ENCODE data around the gene HS6ST3.

HS6ST3 gene

DNA sequence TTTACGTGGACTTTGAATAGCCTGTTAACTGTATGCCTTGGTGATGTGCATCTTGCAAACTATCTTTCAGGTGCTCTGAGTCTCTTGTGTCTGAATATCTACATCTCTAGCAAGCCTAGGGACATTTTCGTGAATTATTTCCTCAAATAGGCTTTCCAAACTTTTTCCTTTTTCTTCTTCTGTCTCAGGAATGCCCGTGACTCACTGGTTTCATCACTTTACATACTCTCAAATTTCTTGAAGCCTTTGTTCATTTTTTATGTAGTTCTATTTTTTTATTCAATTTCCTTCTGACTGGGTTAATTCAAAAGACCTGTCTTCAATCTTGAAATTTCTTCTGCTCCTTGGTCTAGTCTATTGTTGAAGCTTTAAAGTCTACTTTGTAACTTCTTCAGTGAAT is 572.1 kb downstream of the HS6ST3 start:
- no peak for DNase-seq (ENCODE audit: low read depth)

DNA sequence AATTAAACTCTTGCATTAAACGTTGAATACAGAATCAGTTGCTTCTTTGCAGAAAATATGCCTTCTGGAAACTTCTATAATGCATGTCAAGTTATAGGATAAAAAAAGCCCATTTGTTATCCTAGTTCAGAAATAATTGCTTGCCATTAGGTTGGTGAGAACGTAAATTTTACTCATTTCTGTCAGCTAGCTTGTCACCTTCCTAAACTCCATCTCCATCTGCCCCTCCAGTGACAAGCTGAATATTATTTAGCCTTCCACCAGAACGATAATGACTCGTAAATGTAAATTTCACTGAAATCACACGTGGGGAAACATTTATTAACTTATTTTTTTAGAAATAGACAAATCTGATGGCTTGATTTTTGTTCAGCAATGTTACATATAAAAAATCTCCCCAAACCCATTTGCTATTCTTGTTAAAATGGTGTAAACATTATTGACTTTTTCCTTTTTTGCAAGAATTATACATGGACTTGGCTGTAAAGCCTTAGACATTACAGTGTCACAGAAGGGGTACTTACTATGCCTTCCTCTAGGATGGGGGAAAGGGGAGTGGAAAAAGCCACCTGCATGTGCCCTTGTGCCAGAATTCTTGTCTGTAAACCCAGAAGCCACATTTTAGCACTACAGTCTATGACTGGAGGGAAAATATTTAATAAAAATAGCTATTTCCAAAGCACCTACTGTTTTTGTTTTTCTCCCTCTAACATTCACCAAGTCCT is 577.5 kb downstream of the HS6ST3 start:
- no peak for DNase-seq (ENCODE audit: low read depth)

DNA sequence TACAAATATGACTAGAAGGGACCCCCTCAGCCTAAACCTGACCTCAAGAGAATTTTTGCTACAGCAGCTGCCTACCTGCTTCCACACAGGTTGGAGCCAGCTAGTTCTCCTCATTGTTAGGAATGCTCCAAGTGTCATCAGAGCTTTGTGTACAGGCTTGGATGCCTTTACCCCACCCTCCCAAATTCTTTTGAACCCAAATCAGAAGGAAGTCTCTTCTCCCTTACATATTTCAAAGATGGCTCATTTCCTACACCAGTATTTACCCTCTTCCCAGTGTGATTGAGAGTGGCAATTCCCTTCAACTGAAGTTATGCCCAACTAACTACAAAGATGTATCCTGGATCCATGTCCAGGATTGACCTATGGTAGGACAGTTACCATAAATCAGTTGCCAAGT is 581.2 kb downstream of the HS6ST3 start:
- no peak for DNase-seq (ENCODE audit: low read depth)

DNA sequence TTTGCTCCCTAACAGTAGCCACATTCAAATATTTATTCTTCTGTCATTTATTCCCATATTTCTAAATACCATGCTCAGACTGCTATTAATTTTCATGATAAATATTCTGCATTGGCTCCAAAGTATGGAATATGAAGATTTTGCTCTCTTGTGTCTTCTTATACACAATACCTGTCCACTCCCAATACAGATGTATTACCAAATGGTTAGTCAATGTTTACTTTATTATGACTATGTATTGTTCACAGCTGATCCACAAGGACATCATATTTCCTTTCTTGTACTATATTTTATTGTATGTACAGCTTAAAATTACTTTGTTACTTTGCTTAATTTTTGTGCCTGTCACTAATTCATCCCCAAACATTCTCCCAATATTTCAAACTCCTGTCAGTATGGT is 582.1 kb downstream of the HS6ST3 start:
- no peak for DNase-seq (ENCODE audit: low read depth)

DNA sequence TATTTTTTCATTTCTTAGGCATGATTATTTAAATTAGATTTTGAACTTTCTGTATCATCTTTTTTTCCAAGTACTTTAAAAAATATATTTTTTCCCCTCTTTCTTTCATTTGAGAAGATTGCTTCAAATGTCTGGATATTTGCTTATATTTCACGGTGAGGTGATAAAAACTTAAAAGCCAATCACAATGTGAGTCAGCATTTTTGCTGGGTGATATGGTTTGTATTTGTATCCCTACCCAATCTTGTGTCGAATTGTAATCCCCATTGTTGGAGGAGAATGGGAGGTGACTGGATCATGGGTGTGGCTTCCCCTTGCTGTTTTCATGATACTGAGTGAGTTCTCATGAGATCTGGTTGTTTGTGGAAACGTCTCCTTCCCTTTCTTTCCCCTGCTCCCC is 583.9 kb downstream of the HS6ST3 start:
- DNase-seq (ENCODE audit: low read depth): no peak

DNA sequence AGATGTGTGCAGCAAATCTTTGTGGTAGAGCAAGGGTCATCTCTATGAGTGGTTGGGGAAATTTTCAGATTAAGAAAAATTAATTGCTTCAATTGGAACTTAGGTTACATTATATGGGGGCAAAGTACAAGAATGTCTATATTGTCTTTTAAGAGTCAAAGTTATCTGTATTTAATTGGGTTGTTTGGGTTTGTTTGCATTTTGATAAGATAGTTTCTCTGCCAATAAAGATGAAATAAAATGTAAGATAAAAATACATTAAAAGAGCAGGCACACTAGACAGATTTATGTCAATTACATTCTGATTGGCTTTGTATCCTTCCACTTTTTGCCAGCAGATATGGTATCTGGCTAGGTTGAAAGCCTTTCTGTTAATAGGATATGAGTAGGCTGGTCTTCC is 587.1 kb downstream of the HS6ST3 start:
- DNase-seq (ENCODE audit: low read depth): no peak

DNA sequence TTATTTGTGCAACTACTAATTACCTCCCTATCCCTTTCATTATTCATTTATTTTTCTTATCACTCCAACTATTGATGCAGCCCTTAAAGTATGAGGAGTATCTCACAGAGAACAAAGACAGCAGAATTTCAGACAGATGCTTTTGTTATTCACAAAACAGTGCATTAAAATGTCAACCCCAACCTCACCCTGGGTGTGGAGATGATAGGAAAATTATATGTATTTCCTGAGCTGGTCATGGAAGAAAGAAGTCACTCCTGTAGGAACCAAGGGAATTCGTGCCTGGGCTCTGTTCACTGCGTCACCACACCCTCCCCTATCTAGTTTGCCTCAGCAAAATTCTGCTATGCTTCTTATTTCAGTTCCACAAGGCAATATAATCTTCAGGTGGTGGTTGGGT is 588.9 kb downstream of the HS6ST3 start:
- DNase-seq (ENCODE audit: low read depth): no peak

DNA sequence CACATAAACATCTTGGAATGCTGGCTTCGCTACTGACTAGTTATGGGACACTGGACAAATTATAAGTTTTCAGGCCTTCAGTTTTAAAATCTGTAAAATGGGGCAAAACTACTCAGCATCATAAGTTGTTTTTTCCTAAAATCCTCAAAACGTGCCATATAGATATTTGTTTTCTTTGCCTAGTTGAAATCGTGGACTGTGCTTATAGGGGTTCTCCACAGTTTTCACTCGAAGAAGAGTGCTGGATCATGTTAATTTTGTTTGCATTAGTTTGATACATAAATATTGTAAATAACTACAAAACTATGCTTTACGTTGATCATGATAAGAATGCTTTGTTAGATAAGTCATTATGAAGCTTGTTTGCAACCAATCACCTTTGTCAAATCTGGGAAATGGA is 591.0 kb downstream of the HS6ST3 start:
- no peak for DNase-seq (ENCODE audit: low read depth)

DNA sequence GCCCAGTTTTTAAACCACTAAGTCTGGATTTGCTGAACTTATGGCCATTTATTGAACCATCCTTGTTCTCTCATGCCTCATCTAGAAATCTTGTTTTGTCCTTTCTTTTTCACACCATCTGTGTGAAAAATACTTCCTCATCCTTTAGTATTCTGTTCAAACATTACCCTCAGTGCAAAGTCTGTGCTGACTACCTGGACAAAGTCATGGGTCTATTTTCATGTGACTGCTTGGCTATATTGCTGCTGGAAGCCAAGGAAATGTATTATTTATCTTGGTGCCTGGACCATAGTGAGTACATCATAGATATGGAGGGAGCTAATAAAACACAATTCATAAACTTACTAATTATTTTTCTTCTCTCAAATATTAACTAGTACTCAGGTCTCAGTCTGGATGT is 591.9 kb downstream of the HS6ST3 start:
- DNase-seq (ENCODE audit: low read depth): no peak

DNA sequence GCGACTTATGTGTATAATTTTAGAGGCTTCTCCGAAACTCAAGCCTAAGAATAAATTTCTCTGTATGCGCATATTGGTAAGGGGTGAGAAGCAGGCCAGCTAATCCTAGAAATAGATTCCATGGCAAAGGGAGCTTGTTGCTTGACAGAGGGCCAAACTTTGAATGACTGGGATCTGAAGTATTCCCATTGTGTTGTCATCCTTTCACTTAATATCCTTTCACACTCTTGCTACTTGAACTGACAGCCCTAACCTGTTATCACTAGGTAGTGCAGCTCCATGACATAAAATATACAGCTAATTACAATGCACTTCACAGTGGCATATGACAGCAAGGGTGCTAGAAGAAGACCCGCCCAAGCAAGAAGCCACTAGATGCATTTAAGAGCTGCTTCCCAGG is 594.6 kb downstream of the HS6ST3 start:
- no peak for DNase-seq (ENCODE audit: low read depth)

DNA sequence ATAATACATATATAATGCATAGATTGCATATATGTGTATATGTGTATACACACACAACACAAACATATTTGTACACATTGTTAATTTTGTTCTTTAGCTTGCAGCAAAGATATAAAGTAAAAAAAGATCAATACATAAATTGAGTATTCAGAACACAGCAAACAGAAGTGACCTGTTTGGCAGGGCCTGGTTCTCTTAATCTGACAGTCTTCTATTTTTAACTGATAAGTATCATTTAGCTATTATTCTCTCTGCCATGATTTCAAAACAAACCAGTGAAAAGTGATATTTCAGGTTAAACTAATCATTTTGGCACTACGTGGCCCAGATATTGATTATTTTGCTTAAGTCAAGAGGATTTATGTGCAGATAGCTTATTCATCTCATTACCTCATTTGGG is 595.0 kb downstream of the HS6ST3 start:
- no peak for DNase-seq (ENCODE audit: low read depth)

DNA sequence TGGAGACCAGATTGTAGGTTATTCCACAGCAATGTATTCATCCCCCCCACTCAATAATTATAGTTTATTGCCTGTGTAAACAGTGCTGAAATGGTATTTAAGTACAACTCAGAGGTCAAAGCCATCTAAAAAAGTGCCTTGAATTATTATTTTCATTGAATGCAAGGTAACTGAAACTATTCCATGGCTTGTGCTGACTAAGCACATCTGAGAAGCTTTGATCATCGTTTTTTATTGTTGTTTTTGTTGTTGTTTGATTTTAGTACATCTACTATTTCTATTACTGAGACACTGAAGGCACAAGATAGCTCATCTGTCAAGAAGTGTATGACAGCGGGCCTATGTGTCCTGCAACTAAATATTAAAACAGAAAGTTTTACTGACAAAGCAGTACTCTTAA is 596.4 kb downstream of the HS6ST3 start:
- no peak for DNase-seq (ENCODE audit: low read depth)

DNA sequence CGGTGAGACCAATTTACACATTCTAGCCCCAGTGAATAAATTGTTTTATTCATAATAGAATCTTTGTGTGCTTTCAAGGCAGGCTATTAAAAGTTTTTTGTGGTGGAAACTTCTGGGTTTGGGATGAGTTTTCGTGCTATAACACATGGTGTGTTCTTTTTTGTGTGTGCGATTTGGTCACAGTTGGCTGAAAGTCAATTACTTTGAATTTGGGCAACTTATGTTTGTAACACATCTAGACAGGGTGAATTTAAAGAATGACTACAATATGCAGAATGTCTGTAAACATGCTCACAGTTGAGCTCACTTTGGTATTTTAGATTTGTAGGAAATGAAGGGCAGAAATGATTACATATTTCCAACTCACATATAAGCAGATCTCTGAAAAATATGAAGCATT is 597.3 kb downstream of the HS6ST3 start:
- DNase-seq (ENCODE audit: low read depth): no peak

DNA sequence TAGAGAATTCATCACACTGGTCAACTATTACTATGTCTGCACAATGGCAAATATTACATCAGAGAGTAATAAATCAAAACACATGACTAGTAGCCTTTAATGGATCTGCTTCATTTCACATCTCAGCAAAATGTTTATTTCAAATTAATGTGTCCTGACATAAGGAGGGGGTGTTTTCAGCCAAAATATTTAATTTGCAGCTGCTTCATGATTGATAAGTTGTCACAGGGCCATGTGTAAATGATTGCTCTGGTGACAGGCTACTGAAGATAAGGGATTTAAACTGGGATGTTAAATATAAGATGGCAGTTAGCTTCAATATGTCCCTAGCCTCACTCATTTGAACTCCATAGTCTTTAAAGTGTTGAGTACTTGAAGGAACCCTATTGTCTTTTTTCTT is 601.1 kb downstream of the HS6ST3 start:
- DNase-seq (ENCODE audit: low read depth): no peak

DNA sequence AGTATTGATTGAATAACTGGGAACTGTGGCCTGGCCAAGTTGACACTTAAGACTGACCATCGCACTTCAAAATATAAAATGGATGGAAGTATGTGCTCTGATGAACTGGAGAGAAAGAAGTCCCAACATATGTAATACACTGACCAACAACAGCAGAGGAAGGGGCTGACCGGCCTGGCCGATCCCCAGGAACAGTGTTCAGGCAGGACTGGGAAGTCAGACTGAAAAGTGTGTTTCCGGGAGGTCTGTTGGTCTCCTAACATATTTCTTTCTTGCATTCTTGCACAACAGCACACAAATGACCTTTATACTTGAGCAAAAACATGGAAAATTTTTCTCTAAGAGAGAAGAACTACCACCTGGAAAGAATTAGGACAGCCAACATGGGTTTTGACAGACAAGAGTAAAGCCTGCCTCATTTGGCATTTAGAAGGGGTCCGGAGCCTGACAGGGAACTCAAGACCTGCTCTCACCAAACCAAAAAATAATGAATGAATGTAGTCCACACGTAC is 606.5 kb downstream of the HS6ST3 start:
- DNase-seq (ENCODE audit: low read depth): no peak

DNA sequence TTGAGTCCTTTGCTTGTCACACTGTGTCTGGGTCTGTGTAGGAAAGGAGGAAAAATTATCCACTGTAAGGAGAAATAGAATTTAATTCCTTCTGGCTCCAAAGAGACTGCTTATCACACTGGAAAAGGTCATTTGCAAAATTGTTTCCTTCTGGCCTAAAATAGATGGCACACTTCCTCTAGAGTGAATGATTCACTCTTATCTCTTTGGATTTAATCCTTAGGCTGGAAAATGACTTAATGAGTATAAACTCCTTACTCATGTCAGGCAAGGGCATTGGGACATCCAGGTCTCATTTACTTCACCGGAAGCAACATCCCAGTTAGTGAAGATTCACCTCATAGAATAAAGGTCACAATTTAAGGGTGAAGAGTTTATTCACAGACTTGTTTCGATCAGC is 610.8 kb downstream of the HS6ST3 start:
- DNase-seq (ENCODE audit: low read depth): no peak

DNA sequence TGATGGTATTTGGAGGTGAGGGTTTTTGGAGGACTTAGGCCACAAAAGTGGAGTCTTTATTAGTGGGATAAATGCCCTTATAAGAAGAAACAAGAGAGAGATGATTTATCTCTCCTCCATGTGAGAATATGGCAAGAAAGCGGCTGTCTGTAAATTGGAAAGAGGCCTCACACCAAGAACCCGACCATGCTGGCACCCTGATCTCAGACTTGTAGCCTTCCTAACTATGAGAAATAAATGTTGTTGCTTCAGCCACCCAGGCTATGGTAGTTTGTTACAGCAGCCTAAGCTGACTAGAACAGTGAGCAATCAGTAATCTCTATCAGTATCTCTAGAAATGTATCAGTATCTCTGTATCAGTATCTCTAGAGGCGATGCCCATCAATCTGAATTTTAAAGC is 617.2 kb downstream of the HS6ST3 start:
- DNase-seq (ENCODE audit: low read depth): no peak

DNA sequence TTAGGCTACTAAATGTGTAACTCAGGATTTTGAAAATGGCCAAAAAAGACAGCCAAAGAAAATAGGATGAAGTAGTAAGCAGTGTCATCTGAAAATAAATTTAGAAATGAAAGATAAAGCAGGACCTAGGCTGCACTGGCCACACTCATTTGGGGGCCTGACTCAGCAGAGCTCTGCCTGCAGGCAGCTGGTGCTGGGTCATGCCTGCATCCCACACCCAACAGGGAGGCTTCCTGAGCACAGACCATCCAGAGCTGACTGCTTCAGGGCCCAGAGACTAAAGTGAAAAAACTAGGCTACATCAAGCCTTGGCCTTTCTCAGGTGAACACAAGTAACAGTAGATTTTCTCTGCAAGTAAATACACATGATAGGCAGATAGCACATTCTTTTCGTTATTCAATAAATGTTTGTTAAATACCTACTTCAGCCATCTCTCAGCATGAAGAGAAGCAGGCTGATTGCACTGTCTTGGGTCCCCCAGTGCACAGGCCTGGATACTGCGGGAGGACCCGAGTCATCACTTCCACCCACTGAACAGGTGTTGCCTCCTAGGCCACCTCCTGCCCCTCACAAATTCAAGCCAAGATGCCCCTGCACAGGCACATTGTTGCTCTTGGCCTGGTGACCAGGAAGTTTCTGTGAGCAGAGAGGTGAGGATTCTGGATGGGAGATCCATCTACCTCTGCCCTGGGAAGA is 620.4 kb downstream of the HS6ST3 start:
- no peak for DNase-seq (ENCODE audit: low read depth)

DNA sequence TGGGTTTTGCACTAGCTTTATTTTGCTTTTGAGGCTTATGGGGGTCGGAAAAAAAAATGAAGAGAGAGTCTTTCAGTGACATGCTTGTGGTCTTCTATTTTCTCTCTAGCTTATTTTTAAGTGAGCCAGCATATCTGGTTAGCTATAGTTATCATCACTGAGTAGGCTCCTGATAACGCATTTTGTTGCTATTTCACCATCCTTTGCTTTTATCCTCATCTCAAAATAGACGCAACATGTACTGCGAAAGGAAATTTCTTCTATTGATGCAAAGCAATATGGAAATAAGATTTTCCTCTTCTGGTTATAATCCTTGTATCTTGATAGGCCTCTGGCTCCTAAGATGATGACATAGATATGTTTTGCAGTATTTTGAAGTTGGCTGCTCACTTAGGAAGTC is 630.5 kb downstream of the HS6ST3 start:
- no peak for DNase-seq (ENCODE audit: low read depth)

DNA sequence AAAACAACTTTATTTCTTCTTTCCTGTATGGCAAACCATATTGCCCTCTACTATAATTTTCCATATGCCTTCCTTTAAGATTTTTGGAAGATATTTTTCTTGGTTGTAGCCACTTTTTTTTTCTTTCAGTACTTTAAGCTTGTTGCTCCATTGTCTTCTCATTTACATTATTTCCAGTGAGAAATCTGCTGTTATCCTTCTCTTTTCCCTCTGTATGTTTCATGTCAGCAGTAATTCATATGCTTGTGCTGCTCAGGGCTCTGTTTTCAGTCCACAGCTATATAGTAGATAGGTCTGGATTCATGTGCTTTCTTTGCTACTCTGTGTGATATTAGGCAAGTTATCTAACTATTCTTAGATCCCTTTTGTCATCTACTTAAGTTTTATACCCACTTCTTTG is 636.7 kb downstream of the HS6ST3 start:
- DNase-seq (ENCODE audit: low read depth): no peak

DNA sequence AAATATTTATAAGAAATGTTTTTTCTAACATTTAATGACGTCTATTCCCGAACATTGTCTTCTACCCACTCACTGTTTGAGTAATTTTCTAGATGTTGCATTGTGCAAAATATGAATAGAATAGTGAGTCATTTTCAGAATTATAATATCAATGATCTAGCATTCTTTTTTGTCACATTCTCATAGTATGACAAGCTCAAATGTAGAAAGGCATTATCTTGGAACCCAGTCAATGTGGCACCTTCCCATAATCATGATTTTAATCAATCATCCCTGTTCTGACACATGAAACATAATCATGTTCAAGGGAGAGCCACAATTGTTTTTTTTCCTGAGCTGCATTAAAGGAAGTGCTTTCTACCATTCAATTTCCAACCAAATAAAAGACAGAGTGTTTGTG is 638.6 kb downstream of the HS6ST3 start:
- DNase-seq (ENCODE audit: low read depth): no peak

DNA sequence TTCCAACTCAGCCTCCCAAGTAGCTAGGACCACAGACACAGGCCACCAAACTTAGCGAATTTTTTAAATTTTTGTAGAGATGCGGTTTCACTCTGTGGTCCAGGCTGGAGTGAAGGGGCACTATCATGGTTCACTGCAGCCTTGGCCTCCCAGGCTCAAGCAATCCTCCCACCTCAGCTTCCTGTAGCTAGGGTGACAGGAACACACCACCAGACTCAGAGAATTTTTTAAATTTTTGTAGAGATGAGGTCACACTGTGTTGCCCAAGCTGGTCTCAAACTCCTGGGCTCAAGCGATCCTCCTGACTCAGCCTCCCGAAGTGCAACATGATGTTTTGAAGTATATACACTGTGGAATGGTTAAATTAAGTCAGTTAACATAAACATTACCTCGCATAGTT is 640.8 kb downstream of the HS6ST3 start:
- DNase-seq (ENCODE audit: low read depth): no peak

DNA sequence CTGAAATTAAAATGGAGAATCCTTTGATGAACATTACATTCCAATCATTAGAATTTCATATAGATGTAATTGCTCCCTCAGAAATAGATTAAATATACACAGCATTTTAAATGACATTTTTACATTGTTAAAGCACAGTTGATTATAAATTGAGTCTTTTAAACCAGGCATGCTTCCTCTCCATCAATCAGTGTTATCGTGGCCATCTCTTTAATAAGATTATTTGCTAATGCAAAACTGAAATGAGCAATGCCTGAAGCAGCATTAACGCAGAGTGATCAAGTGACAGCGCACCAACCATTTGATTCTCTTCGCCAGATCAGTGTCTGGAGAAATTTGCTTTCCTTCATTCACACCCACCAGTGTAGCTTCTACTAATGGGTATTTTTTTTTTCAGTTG is 644.6 kb downstream of the HS6ST3 start:
- no peak for DNase-seq (ENCODE audit: low read depth)

DNA sequence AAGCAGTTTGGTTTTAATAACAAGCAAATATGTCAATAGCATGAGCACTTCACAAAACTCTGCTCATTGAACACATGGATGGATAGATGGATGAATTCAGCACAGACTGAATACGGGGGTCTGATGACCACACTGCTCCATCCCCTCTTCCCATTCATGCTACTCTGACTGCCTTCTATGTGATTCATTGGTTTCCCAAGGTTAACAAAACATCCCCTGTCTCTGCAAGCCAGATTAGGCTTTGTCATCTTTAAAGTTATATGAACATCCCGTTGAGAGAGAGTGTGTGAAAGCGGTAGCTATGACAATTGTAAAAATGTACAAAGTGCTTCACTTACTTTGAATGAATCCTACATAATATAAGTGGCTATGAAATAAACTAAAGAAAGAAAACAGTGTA is 651.9 kb downstream of the HS6ST3 start:
- no peak for DNase-seq (ENCODE audit: low read depth)
